Gastrocnemius medialis (tissue), 4 donors: Measurements from ENCODE around the gene CACNA2D3.

Experiments
- POLR2A ChIP-seq, 2 donors: fragments of 450-650 bp; IDR thresholded peaks; one replicate each; pipeline ENCODE4 v1.6.1; 2017; ENCODE audit warnings: antibody characterized with exemption in 2 of 2, mild to moderate bottlenecking in 2 of 2, moderate library complexity in 2 of 2
- TF ChIP-seq, protein P1 (sequence below), 5 experiments: fragments of 450-650 bp in 3 of 5; fragments of 200-600 bp in 2 of 5; sonication (generic) in 2 of 5; IDR thresholded peaks in 4 of 5; conservative IDR thresholded peaks in 1 of 5; 1 replicate in 4 of 5; 2 replicates in 1 of 5; pipeline ENCODE4 v1.5.1; 2016 to 2019; ENCODE audit warnings: antibody characterized with exemption in 5 of 5, mild to moderate bottlenecking in 3 of 5, moderate library complexity in 3 of 5

DNA sequence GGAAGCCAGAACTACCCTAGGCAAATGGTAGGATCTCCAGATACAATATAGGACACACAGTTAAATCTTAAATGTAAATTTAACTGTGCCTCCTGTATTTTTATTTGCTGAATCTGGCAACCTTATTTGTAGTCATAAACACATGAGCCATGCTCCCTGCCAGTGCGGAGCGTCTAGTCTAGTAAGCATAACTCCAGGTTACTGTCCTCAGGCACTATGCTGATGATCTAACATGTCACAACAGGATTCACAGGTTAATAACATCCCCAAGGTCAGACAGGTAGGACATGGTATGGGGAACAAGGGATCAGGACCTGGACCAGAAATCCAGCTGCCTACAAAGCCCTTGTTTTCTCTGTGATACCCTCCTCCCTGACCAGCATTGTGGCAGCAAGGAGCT lies 305.1 kb downstream of the CACNA2D3 start:
- TF ChIP-seq, protein P1, sequence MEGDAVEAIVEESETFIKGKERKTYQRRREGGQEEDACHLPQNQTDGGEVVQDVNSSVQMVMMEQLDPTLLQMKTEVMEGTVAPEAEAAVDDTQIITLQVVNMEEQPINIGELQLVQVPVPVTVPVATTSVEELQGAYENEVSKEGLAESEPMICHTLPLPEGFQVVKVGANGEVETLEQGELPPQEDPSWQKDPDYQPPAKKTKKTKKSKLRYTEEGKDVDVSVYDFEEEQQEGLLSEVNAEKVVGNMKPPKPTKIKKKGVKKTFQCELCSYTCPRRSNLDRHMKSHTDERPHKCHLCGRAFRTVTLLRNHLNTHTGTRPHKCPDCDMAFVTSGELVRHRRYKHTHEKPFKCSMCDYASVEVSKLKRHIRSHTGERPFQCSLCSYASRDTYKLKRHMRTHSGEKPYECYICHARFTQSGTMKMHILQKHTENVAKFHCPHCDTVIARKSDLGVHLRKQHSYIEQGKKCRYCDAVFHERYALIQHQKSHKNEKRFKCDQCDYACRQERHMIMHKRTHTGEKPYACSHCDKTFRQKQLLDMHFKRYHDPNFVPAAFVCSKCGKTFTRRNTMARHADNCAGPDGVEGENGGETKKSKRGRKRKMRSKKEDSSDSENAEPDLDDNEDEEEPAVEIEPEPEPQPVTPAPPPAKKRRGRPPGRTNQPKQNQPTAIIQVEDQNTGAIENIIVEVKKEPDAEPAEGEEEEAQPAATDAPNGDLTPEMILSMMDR (IDR thresholded peaks at IDR 0.05 in 4 of 5, conservative IDR thresholded peaks at IDR 0.05 in 1 of 5) = no peak
- TF ChIP-seq POLR2A (IDR thresholded peaks at IDR 0.05) = no peak
